Sigmoid colon (tissue), 7 donors: ENCODE measurements around the gene ECM1. TPM values are rescaled to one million over a fixed set of nuclear protein-coding genes. Genes with fewer than 3 reads are reported as not detected.

ENCODE experiments used
- DNase-seq: peaks from one replicate; pipeline ENCODE4 v3.0.0-alpha.2; 2019
- H3K27ac ChIP-seq, 4 donors: fragments of 200-600 bp; sonication (generic); one replicate each; pipeline ENCODE4 v1.5.1; 2016 to 2019; ENCODE audit warnings: mild to moderate bottlenecking in 1 of 4
- H3K27me3 ChIP-seq, 3 donors: fragments of 200-600 bp; sonication (generic); one replicate each; pipeline ENCODE4 v1.5.1; 2019; ENCODE audit warnings: mild to moderate bottlenecking in 1 of 3
- H3K36me3 ChIP-seq, 4 donors: fragments of 200-600 bp; sonication (generic); one replicate each; pipeline ENCODE4 v1.5.1; 2016 to 2019
- H3K4me1 ChIP-seq, 4 donors: fragments of 200-600 bp; sonication (generic); one replicate each; pipeline ENCODE4 v1.5.1; 2017 to 2019
- H3K4me3 ChIP-seq, 4 donors: fragments of 200-600 bp; sonication (generic); one replicate each; pipeline ENCODE4 v1.5.1; 2017 to 2019; ENCODE audit warnings: mild to moderate bottlenecking in 2 of 4, moderate library complexity in 1 of 4
- H3K9me3 ChIP-seq, 4 donors: fragments of 200-600 bp in 3 of 4; sonication (generic) in 3 of 4; one replicate each; pipeline versions ENCODE4 v1.5.1 to v1.6.1; 2013 to 2019
- EP300 ChIP-seq, 4 donors: sonication (generic); formaldehyde crosslinking; IDR thresholded peaks; one replicate each; pipeline ENCODE4 v1.6.1; 2017; ENCODE audit warnings: antibody characterized with exemption in 4 of 4
- POLR2A ChIP-seq, 2 donors: fragments of 450-650 bp; IDR thresholded peaks; one replicate each; pipeline ENCODE4 v1.6.1; 2016; ENCODE audit warnings: antibody characterized with exemption in 2 of 2, mild to moderate bottlenecking in 2 of 2, moderate library complexity in 2 of 2
- POLR2AphosphoS5 ChIP-seq, 4 donors: sonication (generic); formaldehyde crosslinking; IDR thresholded peaks; one replicate each; pipeline ENCODE4 v1.6.1; 2017; ENCODE audit warnings: antibody characterized with exemption in 4 of 4
- WGBS, 2 donors: extraction: QIAGEN DNeasy Blood & Tissue Kit; methylation state at CpG; one replicate each; pipeline ENCODE4 v1.1.7; 2013; 5-methylcytosine and 5-hydroxymethylcytosine counted together
- intact Hi-C: fragments of 100-400 bp; cut with DNase I; formaldehyde crosslinking; loops from one replicate; pipeline ENCODE4 v1.15.1; 2023
- polyA plus RNA-seq, 3 donors: library from polyadenylated mRNA; stranded (reverse); fragments of 200-250 nt; gene quantifications; one replicate each; pipeline ENCODE4 v1.2.3, GENCODE V29; 2013
- total RNA-seq, 4 donors: library from RNA; depleted of rRNA; stranded (reverse); fragments of >200 nt; gene quantifications; one replicate each; pipeline ENCODE4 v1.1.0, GENCODE V29; 2016
- TF ChIP-seq, protein P1 (sequence below), 4 experiments: fragments of 450-650 bp in 3 of 4; fragments of 200-600 bp in 1 of 4; IDR thresholded peaks; one replicate each; pipeline ENCODE4 v1.5.1; 2016 to 2019; ENCODE audit warnings: antibody characterized with exemption in 4 of 4, mild to moderate bottlenecking in 3 of 4, moderate library complexity in 2 of 4
- donor health status: healthy with polysubstance abuse.
- donor health status: Bipolar disorder and iron deficiency.
- donor health status: healthy.

The ECM1 gene
- total and polyA plus RNA-seq, 7 donors, result 2.1 to 23.8 (median 9.2) TPM

DNA sequence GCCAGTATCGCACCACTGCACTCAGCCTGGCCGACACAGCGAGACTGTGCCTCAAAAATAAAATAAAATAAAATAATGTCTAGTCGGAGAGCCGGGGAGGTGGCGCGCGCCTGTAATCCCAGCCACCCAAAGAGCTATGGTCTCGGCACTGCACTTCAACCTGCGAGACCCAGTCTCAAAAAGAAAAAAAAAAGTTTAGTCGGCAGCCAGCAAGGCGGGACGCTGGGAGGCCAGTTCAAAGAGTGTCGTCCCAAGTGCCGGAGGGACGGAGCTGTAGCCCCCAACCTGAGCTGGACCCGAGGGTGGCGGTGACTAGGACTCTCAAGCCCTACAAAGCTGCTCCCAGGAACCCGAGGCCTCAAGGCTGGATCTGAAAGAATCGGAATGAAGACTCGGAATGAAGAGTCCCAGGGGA is 7.0 kb downstream of the ECM1 start:
- Histone ChIP-seq H3K36me3 (peaks cover 0 to 3% (median 0%) of the 10 kb centered on the region in 4 donors), H3K4me1 (peaks cover 0 to 26% (median 21%) of the 10 kb centered on the region in 4 donors), H3K4me3 (peak overlapping the region; percentile 46 to 63 (median 56)), H3K27ac (peak overlapping the region; percentile 87 to 94 (median 92)), H3K27me3 (no peaks in the 10 kb centered on the region), H3K9me3 (no peaks in the 10 kb centered on the region)
- WGBS, 2 donors, result 22 to 35% methylated on average over 21 of the region's 21 CpGs
- TF ChIP-seq POLR2AphosphoS5 (IDR thresholded peaks at IDR 0.05) (no peak), EP300 (IDR thresholded peaks at IDR 0.05) (no peak), POLR2A (IDR thresholded peaks at IDR 0.05) (no peak)
- TF ChIP-seq, protein P1, sequence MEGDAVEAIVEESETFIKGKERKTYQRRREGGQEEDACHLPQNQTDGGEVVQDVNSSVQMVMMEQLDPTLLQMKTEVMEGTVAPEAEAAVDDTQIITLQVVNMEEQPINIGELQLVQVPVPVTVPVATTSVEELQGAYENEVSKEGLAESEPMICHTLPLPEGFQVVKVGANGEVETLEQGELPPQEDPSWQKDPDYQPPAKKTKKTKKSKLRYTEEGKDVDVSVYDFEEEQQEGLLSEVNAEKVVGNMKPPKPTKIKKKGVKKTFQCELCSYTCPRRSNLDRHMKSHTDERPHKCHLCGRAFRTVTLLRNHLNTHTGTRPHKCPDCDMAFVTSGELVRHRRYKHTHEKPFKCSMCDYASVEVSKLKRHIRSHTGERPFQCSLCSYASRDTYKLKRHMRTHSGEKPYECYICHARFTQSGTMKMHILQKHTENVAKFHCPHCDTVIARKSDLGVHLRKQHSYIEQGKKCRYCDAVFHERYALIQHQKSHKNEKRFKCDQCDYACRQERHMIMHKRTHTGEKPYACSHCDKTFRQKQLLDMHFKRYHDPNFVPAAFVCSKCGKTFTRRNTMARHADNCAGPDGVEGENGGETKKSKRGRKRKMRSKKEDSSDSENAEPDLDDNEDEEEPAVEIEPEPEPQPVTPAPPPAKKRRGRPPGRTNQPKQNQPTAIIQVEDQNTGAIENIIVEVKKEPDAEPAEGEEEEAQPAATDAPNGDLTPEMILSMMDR (IDR thresholded peaks at IDR 0.05), result no peak
- intact Hi-C loops, result loop anchor here (5.0 kb wide), 2 partner anchors 48 to 153 kb away; partner anchors contain the start of gene RPRD2
- DNase-seq, result no peak

DNA sequence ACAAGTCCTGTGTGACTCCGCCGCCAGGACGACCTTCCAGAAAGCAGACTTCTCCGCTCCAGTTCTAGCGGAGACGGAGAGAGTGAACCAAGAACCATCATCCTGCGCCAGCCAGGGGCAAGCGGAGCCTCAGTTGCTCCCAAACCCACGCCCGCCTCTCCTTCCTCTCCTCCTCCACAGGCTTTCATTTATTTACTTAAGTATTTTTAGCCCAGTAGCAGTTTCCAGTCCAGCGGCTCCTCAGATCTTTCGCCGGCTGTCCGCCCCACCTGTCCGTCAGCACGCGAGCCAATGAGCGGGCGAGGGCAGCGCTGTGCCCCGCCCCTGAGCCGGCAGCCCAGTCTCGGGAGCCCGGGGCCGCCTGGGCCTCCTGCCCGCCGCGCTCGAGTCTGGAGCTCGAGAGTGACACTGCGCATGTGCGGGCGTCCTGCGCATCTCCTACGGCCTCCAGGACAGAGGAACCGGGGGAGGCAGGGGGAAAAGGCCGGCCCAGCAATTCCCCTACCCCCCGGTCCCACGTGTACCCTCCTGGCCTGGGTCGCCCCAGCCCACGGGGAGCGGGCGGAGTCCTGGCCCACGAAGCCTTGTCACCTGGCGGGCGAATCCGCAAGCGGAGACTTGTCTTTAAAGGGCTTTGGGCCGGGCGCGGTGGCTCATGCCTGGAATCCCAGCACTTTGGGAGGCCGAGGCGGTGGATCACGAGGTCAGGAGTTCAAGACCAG is 7.6 kb downstream of the ECM1 start, which contains the start of gene FALEC:
Gene FALEC, plus strand, starts transcription at position 425 of the 722 bp plus-strand sequence.
- intact Hi-C loops, result loop anchor here (5.0 kb wide), 2 partner anchors 48 to 153 kb away; partner anchors contain the start of gene RPRD2
- peak; percentile 25 to 71 (median 69) for TF ChIP-seq POLR2AphosphoS5 (IDR thresholded peaks at IDR 0.05)
- TF ChIP-seq EP300 (IDR thresholded peaks at IDR 0.05), result no peak
- TF ChIP-seq, protein P1 (IDR thresholded peaks at IDR 0.05), result no peak
- TF ChIP-seq POLR2A (IDR thresholded peaks at IDR 0.05), result peak in 1 of 2 donors; percentile 32
- peaks cover 0 to 26% (median 21%) of the 10 kb centered on the region in 4 donors for H3K4me1 ChIP-seq
- peak; percentile 99 for DNase-seq
- H3K4me3 ChIP-seq, result peak within 1 kb of the TSS; percentile 46 to 63 (median 56)
- no peaks in the 10 kb centered on the region for H3K9me3 ChIP-seq
- H3K27ac ChIP-seq, result peak within 1 kb of the TSS; percentile 87 to 94 (median 92)
- no peaks in the 10 kb centered on the region for H3K36me3 ChIP-seq
- no peaks in the 10 kb centered on the region for H3K27me3 ChIP-seq
- 0% methylated on average over 54 of the region's 54 CpGs for WGBS, 2 donors

DNA sequence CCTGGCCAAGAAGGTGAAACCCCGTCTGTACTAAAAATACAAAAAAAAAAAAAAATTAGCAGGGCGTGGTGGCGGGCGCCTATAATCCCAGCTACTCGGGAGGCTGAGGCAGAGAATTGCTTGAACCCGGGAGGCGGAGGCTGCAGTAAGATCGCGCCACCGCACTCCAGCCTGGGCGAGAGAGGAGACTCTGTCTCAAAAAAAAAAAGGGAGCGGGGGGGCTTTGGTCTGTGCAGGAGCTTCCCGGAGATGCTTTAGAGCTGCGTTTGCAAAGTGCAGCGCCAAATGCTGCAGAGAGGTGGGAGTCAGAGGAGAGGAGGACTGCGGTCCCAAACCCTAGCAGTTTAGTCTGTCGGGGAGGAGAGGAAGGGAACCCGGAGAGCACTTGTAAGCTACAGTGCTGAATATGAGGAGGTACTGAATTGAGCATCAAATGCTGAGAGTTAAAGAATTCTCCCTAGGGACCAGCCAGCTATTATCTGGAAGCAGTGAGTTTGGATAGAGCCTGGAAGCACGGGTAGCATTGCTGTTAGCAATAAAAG is 8.2 kb downstream of the ECM1 start:
- 1 to 2% methylated on average over 19 of the region's 19 CpGs for WGBS, 2 donors
- no peak for DNase-seq
- Histone ChIP-seq H3K27me3 (no peaks in the 10 kb centered on the region), H3K4me3 (peak overlapping the region; percentile 46 to 63 (median 56)), H3K27ac (peak overlapping the region; percentile 87 to 94 (median 92)), H3K36me3 (no peaks in the 10 kb centered on the region), H3K9me3 (no peaks in the 10 kb centered on the region), H3K4me1 (peaks cover 0 to 26% (median 21%) of the 10 kb centered on the region in 4 donors)
- TF ChIP-seq POLR2A (IDR thresholded peaks at IDR 0.05) (no peak), EP300 (IDR thresholded peaks at IDR 0.05) (no peak)
- TF ChIP-seq, protein P1 (IDR thresholded peaks at IDR 0.05), result no peak
- intact Hi-C loops, result loop anchor here (5.0 kb wide), 2 partner anchors 49 to 154 kb away; partner anchors contain the start of gene RPRD2

DNA sequence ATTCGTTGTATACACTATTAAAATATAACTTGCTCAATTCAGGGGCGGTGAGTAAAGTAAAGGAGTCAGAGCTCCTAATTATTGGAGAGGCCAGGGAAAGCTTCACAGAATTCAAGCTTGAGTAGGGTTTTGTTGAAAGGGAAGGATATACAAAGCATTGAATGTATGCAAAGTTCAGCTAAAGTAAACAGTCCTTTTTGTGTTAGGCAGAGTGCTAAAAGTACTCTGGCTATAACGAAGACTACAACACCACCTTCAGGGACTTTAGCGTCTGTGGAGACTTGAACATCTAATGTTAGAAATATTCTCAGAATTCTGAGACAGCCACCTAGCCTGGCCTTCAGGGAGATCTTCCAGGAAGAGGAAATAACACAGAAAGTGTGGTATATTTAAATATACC is 8.7 kb downstream of the ECM1 start:
- TF ChIP-seq, protein P1 (IDR thresholded peaks at IDR 0.05), result no peak
- no peak for TF ChIP-seq EP300 (IDR thresholded peaks at IDR 0.05)
- no peak for TF ChIP-seq POLR2AphosphoS5 (IDR thresholded peaks at IDR 0.05)
- TF ChIP-seq POLR2A (IDR thresholded peaks at IDR 0.05), result no peak
- Histone ChIP-seq H3K4me3 (peak overlapping the region in 3 of 4 donors; percentile 54 to 63 (median 59)), H3K27me3 (no peaks in the 10 kb centered on the region), H3K27ac (peak overlapping the region; percentile 87 to 94 (median 92)), H3K9me3 (no peaks in the 10 kb centered on the region), H3K4me1 (peaks cover 0 to 26% (median 21%) of the 10 kb centered on the region in 4 donors), H3K36me3 (no peaks in the 10 kb centered on the region)
- DNase-seq, result no peak
- 10 to 37% methylated on average over 4 of the region's 4 CpGs for WGBS, 2 donors
- intact Hi-C loops, result loop anchor here (5.0 kb wide), 2 partner anchors 49 to 154 kb away; partner anchors contain the start of gene RPRD2
